GM21381 (cell line): ENCODE results near the gene MED20.

Experiments used
- ATAC-seq: cut with Tn5 transposase; IDR thresholded peaks from one replicate; pipeline ENCODE4 v1.9.1; 2021; ENCODE audit warnings: mild to moderate bottlenecking, moderate library complexity; ENCODE audit not compliant: unreplicated experiment

The MED20 gene

DNA sequence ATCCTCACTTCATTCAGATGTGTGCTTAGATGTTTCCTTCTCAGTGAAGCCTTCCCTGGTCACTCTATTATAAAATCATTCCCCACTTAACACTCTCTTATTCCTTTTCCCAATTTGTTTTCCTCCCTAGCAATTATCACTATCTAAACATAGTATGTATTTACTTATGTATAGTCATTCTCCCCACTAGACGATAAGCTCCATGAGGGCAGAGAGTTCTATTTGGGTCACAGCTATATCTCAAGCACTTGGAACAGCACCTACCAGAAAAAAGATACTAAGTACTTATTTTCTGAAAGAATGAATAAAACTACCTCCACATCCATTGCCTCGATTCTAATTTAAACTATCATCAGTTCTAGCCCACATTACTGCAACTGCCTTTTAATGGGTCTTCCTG lies 62.2 kb downstream of the MED20 start:
- ATAC-seq: no peak
